Fibroblast of lung (primary cell): ENCODE results near the gene UGT1A10. TPM values are rescaled to one million over a fixed set of nuclear protein-coding genes. Genes with fewer than 3 reads are reported as not detected.

Experiments
- DNase-seq, 2 donors: peaks; one replicate each; pipeline versions ENCODE4 v3.0.0 to v3.0.0-alpha.2; 2010; ENCODE audit warnings: low read depth in 2 of 2
- H2AFZ ChIP-seq: 2 replicates; pipeline ENCODE4 v1.5.1; 2012; ENCODE audit warnings: low read length, control low read depth, inconsistent platforms
- H3K27ac ChIP-seq: 2 replicates; pipeline ENCODE4 v1.5.1; 2011; ENCODE audit warnings: low read length, control low read depth; ENCODE audit not compliant: insufficient read depth
- H3K27me3 ChIP-seq: 2 replicates; pipeline ENCODE4 v1.5.1; 2011; ENCODE audit warnings: mild to moderate bottlenecking, low read length; ENCODE audit not compliant: control insufficient read depth, insufficient read depth
- H3K36me3 ChIP-seq: 2 replicates; pipeline ENCODE4 v1.5.1; 2011; ENCODE audit warnings: low read length; ENCODE audit not compliant: control insufficient read depth, insufficient read depth
- H3K4me1 ChIP-seq: 2 replicates; pipeline ENCODE4 v1.5.1; 2011; ENCODE audit warnings: low read length; ENCODE audit not compliant: control insufficient read depth, insufficient read depth; ENCODE audit errors: extremely low read depth
- H3K4me2 ChIP-seq: 2 replicates; pipeline ENCODE4 v1.5.1; 2011; ENCODE audit warnings: low read length, control low read depth; ENCODE audit not compliant: insufficient read depth; ENCODE audit errors: extremely low read depth
- H3K4me3 ChIP-seq, 4 experiments: fragments of 200-600 bp in 1 of 4; sonication (generic) in 1 of 4; replicated peaks in 1 of 4; 2 replicates each; pipeline ENCODE4 v1.5.1; 2011 to 2016; ENCODE audit warnings: low read length in 4 of 4, low read depth in 3 of 4, mild to moderate bottlenecking in 3 of 4, control low read depth in 2 of 4, inconsistent platforms in 1 of 4, mixed read lengths in 1 of 4; ENCODE audit not compliant: insufficient read depth in 1 of 4; ENCODE audit errors: control extremely low read depth in 1 of 4
- H3K79me2 ChIP-seq: 2 replicates; pipeline ENCODE4 v1.5.1; 2012; ENCODE audit warnings: mild to moderate bottlenecking, low read length, inconsistent platforms; ENCODE audit not compliant: control insufficient read depth, insufficient read depth
- H3K9ac ChIP-seq: 2 replicates; pipeline ENCODE4 v1.5.1; 2011; ENCODE audit warnings: mild to moderate bottlenecking, low read length, control low read depth; ENCODE audit not compliant: insufficient read depth
- H3K9me3 ChIP-seq: 2 replicates; pipeline ENCODE4 v1.5.1; 2012; ENCODE audit warnings: low read depth, low read length; ENCODE audit not compliant: control insufficient read depth, insufficient read depth
- H4K20me1 ChIP-seq: 2 replicates; pipeline ENCODE4 v1.5.1; 2011; ENCODE audit warnings: low read length; ENCODE audit not compliant: control insufficient read depth, insufficient read depth; ENCODE audit errors: extremely low read depth
- EZH2 ChIP-seq: IDR thresholded peaks from 2 replicates; pipeline ENCODE4 v1.5.1; 2012; ENCODE audit warnings: low read length, control low read depth, mild to moderate bottlenecking; ENCODE audit errors: missing control alignments
- polyA plus RNA-seq, 2 donors: library from polyadenylated mRNA; depleted of rRNA in 1 of 2; stranded (reverse) in 1 of 2; unstranded in 1 of 2; fragments of >200 nt; gene quantifications; 2 replicates each; pipeline ENCODE4 v1.2.1, GENCODE V29; 2011 to 2012; ENCODE audit warnings: missing spikeins in 1 of 2
- total RNA-seq: library from RNA; depleted of rRNA; stranded (reverse); fragments of >200 nt; gene quantifications from 2 replicates; pipeline ENCODE4 v1.2.1, GENCODE V29; 2014
- TF ChIP-seq, protein P1 (sequence below), 2 donors: IDR thresholded peaks in 1 of 2; conservative IDR thresholded peaks in 1 of 2; 1 replicate in 1 of 2; 2 replicates in 1 of 2; pipeline ENCODE4 v1.5.1; 2011 to 2012; ENCODE audit warnings: low read length in 2 of 2, control low read depth in 1 of 2, inconsistent platforms in 1 of 2, low read depth in 1 of 2, mild to moderate bottlenecking in 1 of 2

Gene UGT1A10
- total and polyA plus RNA-seq, 2 donors (not counting 1 experiment from before 2014, with no cell fraction given), result not detected

- Histone ChIP-seq H3K4me3 (no peak overlapping the region), H3K27me3 (peaks cover 3% of the 10 kb centered on the region), H3K79me2 (no peaks in the 10 kb centered on the region), H3K4me1 (no peaks in the 10 kb centered on the region), H3K4me2 (no peak overlapping the region), H2AFZ (no peak overlapping the region), H4K20me1 (no peaks in the 10 kb centered on the region), H3K9me3 (no peaks in the 10 kb centered on the region), H3K27ac (no peak overlapping the region), H3K9ac (no peak overlapping the region), H3K36me3 (no peaks in the 10 kb centered on the region)
- no peak for DNase-seq
- TF ChIP-seq, protein P1, sequence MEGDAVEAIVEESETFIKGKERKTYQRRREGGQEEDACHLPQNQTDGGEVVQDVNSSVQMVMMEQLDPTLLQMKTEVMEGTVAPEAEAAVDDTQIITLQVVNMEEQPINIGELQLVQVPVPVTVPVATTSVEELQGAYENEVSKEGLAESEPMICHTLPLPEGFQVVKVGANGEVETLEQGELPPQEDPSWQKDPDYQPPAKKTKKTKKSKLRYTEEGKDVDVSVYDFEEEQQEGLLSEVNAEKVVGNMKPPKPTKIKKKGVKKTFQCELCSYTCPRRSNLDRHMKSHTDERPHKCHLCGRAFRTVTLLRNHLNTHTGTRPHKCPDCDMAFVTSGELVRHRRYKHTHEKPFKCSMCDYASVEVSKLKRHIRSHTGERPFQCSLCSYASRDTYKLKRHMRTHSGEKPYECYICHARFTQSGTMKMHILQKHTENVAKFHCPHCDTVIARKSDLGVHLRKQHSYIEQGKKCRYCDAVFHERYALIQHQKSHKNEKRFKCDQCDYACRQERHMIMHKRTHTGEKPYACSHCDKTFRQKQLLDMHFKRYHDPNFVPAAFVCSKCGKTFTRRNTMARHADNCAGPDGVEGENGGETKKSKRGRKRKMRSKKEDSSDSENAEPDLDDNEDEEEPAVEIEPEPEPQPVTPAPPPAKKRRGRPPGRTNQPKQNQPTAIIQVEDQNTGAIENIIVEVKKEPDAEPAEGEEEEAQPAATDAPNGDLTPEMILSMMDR (conservative IDR thresholded peaks at IDR 0.05 in 1 of 2, IDR thresholded peaks at IDR 0.05 in 1 of 2; ENCODE audit: low read depth in 1 of 2, low read length in 2 of 2), result no peak
- no peak for TF ChIP-seq EZH2
These were observed 163.5 kb downstream of the UGT1A10 start for GRCh38 chr2:233799716-233800115.

DNA sequence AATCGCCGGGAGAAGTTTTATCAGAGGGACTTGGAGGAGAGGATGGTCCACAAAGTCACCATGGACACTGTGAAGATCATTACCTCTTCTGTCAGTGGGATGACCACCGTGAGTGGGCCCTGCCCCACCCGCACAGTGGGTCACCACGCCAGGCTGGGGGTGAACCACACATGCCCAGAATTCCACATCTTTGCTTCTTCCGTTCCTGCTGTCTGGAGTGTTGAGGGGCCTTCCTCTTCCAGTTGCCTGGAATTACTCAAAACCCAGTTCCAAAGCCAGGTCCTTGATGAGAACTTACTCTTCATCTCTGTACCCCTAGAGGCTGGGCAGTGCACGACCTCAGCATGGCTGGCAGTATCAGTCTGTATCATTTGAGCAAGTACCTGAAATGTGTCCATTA lies 164.0 kb downstream of the UGT1A10 start:
- Histone ChIP-seq H4K20me1 (no peaks in the 10 kb centered on the region), H3K9ac (no peak overlapping the region), H3K79me2 (no peaks in the 10 kb centered on the region), H3K4me3 (no peak overlapping the region), H3K27ac (no peak overlapping the region), H3K4me2 (no peak overlapping the region), H3K27me3 (peaks cover 3% of the 10 kb centered on the region), H2AFZ (no peak overlapping the region), H3K9me3 (no peaks in the 10 kb centered on the region), H3K36me3 (no peaks in the 10 kb centered on the region), H3K4me1 (no peaks in the 10 kb centered on the region)
- no peak for TF ChIP-seq EZH2
- TF ChIP-seq, protein P1 (conservative IDR thresholded peaks at IDR 0.05 in 1 of 2, IDR thresholded peaks at IDR 0.05 in 1 of 2; ENCODE audit: low read depth in 1 of 2, low read length in 2 of 2), result no peak
- DNase-seq, result no peak

DNA sequence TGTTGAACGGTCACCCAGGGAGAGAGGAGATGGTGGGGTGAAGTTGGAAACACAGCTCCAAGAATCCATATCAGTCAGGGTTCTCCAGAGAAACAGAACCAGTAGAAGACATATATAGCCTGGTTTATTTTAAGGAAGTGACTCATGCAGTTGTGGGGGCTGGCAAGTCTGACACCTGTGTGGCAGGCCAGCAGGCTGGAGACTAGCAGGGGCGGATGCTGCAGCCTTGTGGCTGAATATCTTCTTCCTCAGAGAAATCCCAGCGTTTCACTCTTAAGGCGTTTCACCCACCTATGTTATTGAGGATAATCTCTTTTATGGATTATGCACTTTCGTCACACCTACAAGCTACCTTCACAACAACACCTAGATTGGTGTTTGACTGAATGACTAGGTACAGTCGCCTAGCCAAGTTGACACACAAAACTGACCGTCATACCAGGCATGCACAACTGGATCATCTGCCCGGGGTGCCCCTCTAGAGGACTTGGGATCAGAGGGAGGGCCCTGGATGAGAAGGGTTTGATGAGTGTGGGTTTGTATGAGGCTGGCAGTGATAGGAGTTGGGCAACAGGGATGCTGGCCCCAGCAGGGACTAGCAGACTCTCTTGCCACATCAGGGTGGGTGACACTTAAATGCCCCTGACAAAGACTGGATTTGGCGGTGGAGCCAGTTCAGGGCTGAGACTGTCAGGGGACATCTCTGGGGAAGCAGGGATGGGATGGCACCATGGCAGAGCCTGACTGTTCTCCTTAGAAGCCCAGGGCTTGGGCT lies 165.3 kb downstream of the UGT1A10 start:
- peaks cover 3% of the 10 kb centered on the region for H3K27me3 ChIP-seq
- no peaks in the 10 kb centered on the region for H3K36me3 ChIP-seq
- no peaks in the 10 kb centered on the region for H3K4me1 ChIP-seq
- H3K9ac ChIP-seq, result no peak overlapping the region
- no peaks in the 10 kb centered on the region for H3K79me2 ChIP-seq
- H2AFZ ChIP-seq, result no peak overlapping the region
- peak in 1 of 2 donors; percentile 72 for DNase-seq
- no peaks in the 10 kb centered on the region for H3K9me3 ChIP-seq
- H3K27ac ChIP-seq, result no peak overlapping the region
- H4K20me1 ChIP-seq, result no peaks in the 10 kb centered on the region
- no peak overlapping the region for H3K4me3 ChIP-seq
- TF ChIP-seq, protein P1 (conservative IDR thresholded peaks at IDR 0.05 in 1 of 2, IDR thresholded peaks at IDR 0.05 in 1 of 2; ENCODE audit: low read depth in 1 of 2, low read length in 2 of 2), result no peak
- TF ChIP-seq EZH2, result no peak
- no peak overlapping the region for H3K4me2 ChIP-seq
